Activated naive CD8-positive, alpha-beta T cell treated with anti-CD3 and anti-CD28 coated beads, Interleukin-2, amount 50 U/mL, for 24 hours (primary cell): Measurements from ENCODE around the gene ZNF57.
"Not testable (repeated sequence)": the region's sequence is repeated elsewhere in the genome, so short reads cannot be mapped to it uniquely, and the experiment has no call there.

Source experiments
- ATAC-seq: fragments of 150-1000 bp; cut with Tn5 transposase; one replicate; pipeline ENCODE4 v1.10.0; 2021
- DNase-seq: peaks from one replicate; pipeline ENCODE4 v3.0.0; 2021
- H3K27ac Mint-ChIP-seq: one replicate; pipeline ENCODE4 v1.8.0; 2021; ENCODE audit warnings: mild to moderate bottlenecking, mixed read lengths
- H3K27me3 Mint-ChIP-seq: one replicate; pipeline ENCODE4 v1.8.0; 2021; ENCODE audit warnings: mixed read lengths
- H3K36me3 Mint-ChIP-seq: one replicate; pipeline ENCODE4 v1.8.0; 2021; ENCODE audit warnings: low read depth, mixed read lengths
- H3K4me1 Mint-ChIP-seq: one replicate; pipeline ENCODE4 v1.8.0; 2021; ENCODE audit warnings: mixed read lengths
- H3K4me3 Mint-ChIP-seq: one replicate; pipeline ENCODE4 v1.8.0; 2021; ENCODE audit warnings: mild to moderate bottlenecking, moderate library complexity, mixed read lengths
- H3K9me3 Mint-ChIP-seq: one replicate; pipeline ENCODE4 v1.8.0; 2021; ENCODE audit warnings: mixed read lengths

ZNF57 gene

GRCh38 chr19:2900296-2901252, at the start of gene ZNF57:
TSS of gene ZNF57 (plus strand) at chr19:2900928. CDS start at chr19:2901046, 118 bp downstream.
- peak; percentile 98 for ATAC-seq
- Mint-ChIP-seq H3K4me1 (peaks cover 20% of the 10 kb centered on the region), H3K9me3 (peaks cover 15% of the 10 kb centered on the region), H3K27ac (peak within 1 kb of the TSS; percentile 94), H3K4me3 (peak within 1 kb of the TSS; percentile 95), H3K36me3 (peaks cover 3% of the 10 kb centered on the region), H3K27me3 (no peaks in the 10 kb centered on the region)
- DNase-seq, result peak; percentile 99

- H3K4me1 Mint-ChIP-seq, result peaks cover 27% of the 10 kb centered on the region
- H3K4me3 Mint-ChIP-seq, result no peak overlapping the region
- ATAC-seq (no peak), DNase-seq (no peak)
- H3K27ac Mint-ChIP-seq, result no peak overlapping the region
- peaks cover 51% of the 10 kb centered on the region for H3K9me3 Mint-ChIP-seq
- peaks cover 68% of the 10 kb centered on the region for H3K36me3 Mint-ChIP-seq
- no peaks in the 10 kb centered on the region for H3K27me3 Mint-ChIP-seq
These were observed 48.1 kb upstream of the ZNF57 start for GRCh38 chr19:2852598-2852997.

- Mint-ChIP-seq H3K4me1 (peaks cover 27% of the 10 kb centered on the region), H3K9me3 (peaks cover 51% of the 10 kb centered on the region), H3K36me3 (peaks cover 68% of the 10 kb centered on the region), H3K27ac (no peak overlapping the region), H3K27me3 (no peaks in the 10 kb centered on the region), H3K4me3 (no peak overlapping the region)
- ATAC-seq, result no peak
- no peak for DNase-seq
These were observed 47.6 kb upstream of the ZNF57 start for GRCh38 chr19:2853015-2853606.

GRCh38 chr19:2854849-2855248, 45.9 kb upstream of the ZNF57 start:
- no peaks in the 10 kb centered on the region for H3K27me3 Mint-ChIP-seq
- H3K4me3 Mint-ChIP-seq, result no peak overlapping the region
- H3K4me1 Mint-ChIP-seq, result peaks cover 25% of the 10 kb centered on the region
- H3K27ac Mint-ChIP-seq, result no peak overlapping the region
- DNase-seq (no peak), ATAC-seq (no peak)
- peaks cover 53% of the 10 kb centered on the region for H3K9me3 Mint-ChIP-seq
- H3K36me3 Mint-ChIP-seq, result peaks cover 63% of the 10 kb centered on the region

GRCh38 chr19:2856457-2857050, 44.2 kb upstream of the ZNF57 start:
- no peaks in the 10 kb centered on the region for H3K27me3 Mint-ChIP-seq
- no peak overlapping the region for H3K4me3 Mint-ChIP-seq
- no peak for DNase-seq
- peak overlapping the region; percentile 1 for H3K27ac Mint-ChIP-seq
- peaks cover 16% of the 10 kb centered on the region for H3K4me1 Mint-ChIP-seq
- peaks cover 47% of the 10 kb centered on the region for H3K36me3 Mint-ChIP-seq
- peaks cover 39% of the 10 kb centered on the region for H3K9me3 Mint-ChIP-seq
- ATAC-seq, result no peak

GRCh38 chr19:2858864-2859263, 41.9 kb upstream of the ZNF57 start:
- Mint-ChIP-seq H3K27ac (no peak overlapping the region), H3K27me3 (no peaks in the 10 kb centered on the region), H3K36me3 (peaks cover 24% of the 10 kb centered on the region), H3K9me3 (peaks cover 20% of the 10 kb centered on the region), H3K4me1 (peaks cover 16% of the 10 kb centered on the region), H3K4me3 (no peak overlapping the region)
- DNase-seq (no peak), ATAC-seq (no peak)

GRCh38 chr19:2863816-2864215, 36.9 kb upstream of the ZNF57 start:
- ATAC-seq (no peak), DNase-seq (no peak)
- peaks cover 4% of the 10 kb centered on the region for H3K27me3 Mint-ChIP-seq
- no peak overlapping the region for H3K27ac Mint-ChIP-seq
- no peak overlapping the region for H3K4me3 Mint-ChIP-seq
- no peaks in the 10 kb centered on the region for H3K4me1 Mint-ChIP-seq
- H3K9me3 Mint-ChIP-seq, result no peaks in the 10 kb centered on the region
- H3K36me3 Mint-ChIP-seq, result no peaks in the 10 kb centered on the region

GRCh38 chr19:2865334-2866100, 35.2 kb upstream of the ZNF57 start:
- Mint-ChIP-seq H3K36me3 (no peaks in the 10 kb centered on the region), H3K9me3 (no peaks in the 10 kb centered on the region), H3K4me3 (no peak overlapping the region), H3K27ac (no peak overlapping the region), H3K27me3 (peaks cover 4% of the 10 kb centered on the region), H3K4me1 (no peaks in the 10 kb centered on the region)
- ATAC-seq, result no peak
- no peak for DNase-seq

- Mint-ChIP-seq H3K27me3 (peaks cover 4% of the 10 kb centered on the region), H3K27ac (no peak overlapping the region), H3K4me3 (no peak overlapping the region), H3K4me1 (no peaks in the 10 kb centered on the region), H3K36me3 (no peaks in the 10 kb centered on the region), H3K9me3 (no peaks in the 10 kb centered on the region)
- ATAC-seq (no peak), DNase-seq (no peak)
These were observed 34.2 kb upstream of the ZNF57 start for GRCh38 chr19:2866495-2867024.

- Mint-ChIP-seq H3K4me3 (no peak within 1 kb of the TSS), H3K36me3 (no peaks in the 10 kb centered on the region), H3K27me3 (peaks cover 4% of the 10 kb centered on the region), H3K4me1 (peaks cover 3% of the 10 kb centered on the region), H3K27ac (no peak within 1 kb of the TSS), H3K9me3 (no peaks in the 10 kb centered on the region)
- ATAC-seq, result peak; percentile 20
- no peak for DNase-seq
These were observed 33.4 kb upstream of the ZNF57 start, which contains the start of gene ZNF556 for GRCh38 chr19:2867025-2867991. TSS of gene ZNF556 (plus strand) at chr19:2867335. CDS start at chr19:2867422, 87 bp downstream.

GRCh38 chr19:2869618-2870017, 31.1 kb upstream of the ZNF57 start:
- peaks cover 4% of the 10 kb centered on the region for H3K27me3 Mint-ChIP-seq
- H3K4me3 Mint-ChIP-seq, result no peak overlapping the region
- peaks cover 3% of the 10 kb centered on the region for H3K4me1 Mint-ChIP-seq
- H3K36me3 Mint-ChIP-seq, result no peaks in the 10 kb centered on the region
- no peak overlapping the region for H3K27ac Mint-ChIP-seq
- no peak for ATAC-seq
- no peak for DNase-seq
- no peaks in the 10 kb centered on the region for H3K9me3 Mint-ChIP-seq

GRCh38 chr19:2872175-2872574, 28.6 kb upstream of the ZNF57 start:
- H3K27ac Mint-ChIP-seq, H3K9me3 Mint-ChIP-seq, DNase-seq, H3K4me1 Mint-ChIP-seq, H3K36me3 Mint-ChIP-seq, H3K4me3 Mint-ChIP-seq, ATAC-seq, H3K27me3 Mint-ChIP-seq: not testable (repeated sequence)
